Measurements from ENCODE around the gene COL23A1.
"Not testable (repeated sequence)": the region's sequence is repeated elsewhere in the genome, so short reads cannot be mapped to it uniquely, and the experiment has no call there.

COL23A1 gene

GRCh38 chr5:178232124-178232919 is 357.9 kb downstream of the COL23A1 start, which contains the start of gene PHYKPL:
PHYKPL (minus strand) TSS chr5:178232802; CDS start chr5:178232550, 252 bp downstream.
- DNase-seq: no peak

- no peak for DNase-seq
Measured at GRCh38 chr5:178231539-178232123, 358.6 kb downstream of the COL23A1 start.

- no peak for DNase-seq
Measured at GRCh38 chr5:178230879-178231538, 359.2 kb downstream of the COL23A1 start.

- no peak for DNase-seq
Measured at GRCh38 chr5:178229861-178230260, 360.3 kb downstream of the COL23A1 start.

- not testable (repeated sequence) for DNase-seq
Measured at GRCh38 chr5:178229111-178229510, 361.1 kb downstream of the COL23A1 start.

GRCh38 chr5:178228609-178229008 is 361.6 kb downstream of the COL23A1 start:
- DNase-seq: no peak

GRCh38 chr5:178227929-178228328 is 362.3 kb downstream of the COL23A1 start:
- no peak for DNase-seq

- DNase-seq: no peak
Measured at GRCh38 chr5:178227138-178227659, 363.0 kb downstream of the COL23A1 start.

GRCh38 chr5:178225174-178225573 is 365.0 kb downstream of the COL23A1 start:
- DNase-seq: no peak

GRCh38 chr5:178224403-178224802 is 365.8 kb downstream of the COL23A1 start:
- DNase-seq: no peak

- no peak for DNase-seq
Measured at GRCh38 chr5:178223828-178224335, 366.3 kb downstream of the COL23A1 start.

GRCh38 chr5:178223196-178223773 is 366.9 kb downstream of the COL23A1 start:
- DNase-seq: no peak

- no peak for DNase-seq
Measured at GRCh38 chr5:178222292-178222691, 367.9 kb downstream of the COL23A1 start.

- DNase-seq: no peak
Measured at GRCh38 chr5:178221853-178222252, 368.3 kb downstream of the COL23A1 start.

GRCh38 chr5:178221282-178221681 is 368.9 kb downstream of the COL23A1 start:
- no peak for DNase-seq

- no peak for DNase-seq
Measured at GRCh38 chr5:178218827-178219226, 371.4 kb downstream of the COL23A1 start.

- DNase-seq: no peak
Measured at GRCh38 chr5:178218237-178218776, 371.9 kb downstream of the COL23A1 start.

GRCh38 chr5:178216779-178217178 is 373.4 kb downstream of the COL23A1 start:
- no peak for DNase-seq

- DNase-seq: no peak
Measured at GRCh38 chr5:178216088-178216534, 374.1 kb downstream of the COL23A1 start.

- no peak for DNase-seq
Measured at GRCh38 chr5:178215280-178216002, 374.8 kb downstream of the COL23A1 start.

- no peak for DNase-seq
Measured at GRCh38 chr5:178214160-178214803, 375.9 kb downstream of the COL23A1 start.
